Nephron progenitor cell (in vitro differentiated cells): Measurements from ENCODE around the gene CPT1B.

Source experiments
- DNase-seq: peaks from one replicate; pipeline ENCODE4 v3.0.0; 2021
- H3K27ac Mint-ChIP-seq: 2 replicates; pipeline ENCODE4 v1.8.0; 2021; ENCODE audit warnings: mild to moderate bottlenecking, moderate library complexity, mixed read lengths
- H3K27me3 Mint-ChIP-seq: 2 replicates; pipeline ENCODE4 v1.8.0; 2021; ENCODE audit warnings: mild to moderate bottlenecking, low read depth, mixed read lengths; ENCODE audit not compliant: poor library complexity
- H3K36me3 Mint-ChIP-seq: 2 replicates; pipeline ENCODE4 v1.8.0; 2021; ENCODE audit warnings: low read depth, mixed read lengths
- H3K4me1 Mint-ChIP-seq: 2 replicates; pipeline ENCODE4 v1.8.0; 2021; ENCODE audit warnings: mixed read lengths
- H3K4me3 Mint-ChIP-seq: 2 replicates; pipeline ENCODE4 v1.8.0; 2021; ENCODE audit warnings: mild to moderate bottlenecking, moderate library complexity, mixed read lengths
- H3K9me3 Mint-ChIP-seq: 2 replicates; pipeline ENCODE4 v1.8.0; 2021; ENCODE audit warnings: mild to moderate bottlenecking, moderate library complexity, mixed read lengths
- TF ChIP-seq, protein P1 (sequence below): fragments of 200-600 bp; sonication (generic); IDR thresholded peaks from 2 replicates; pipeline ENCODE4 v1.5.0; 2021; ENCODE audit warnings: antibody characterized with exemption

The CPT1B gene

DNA sequence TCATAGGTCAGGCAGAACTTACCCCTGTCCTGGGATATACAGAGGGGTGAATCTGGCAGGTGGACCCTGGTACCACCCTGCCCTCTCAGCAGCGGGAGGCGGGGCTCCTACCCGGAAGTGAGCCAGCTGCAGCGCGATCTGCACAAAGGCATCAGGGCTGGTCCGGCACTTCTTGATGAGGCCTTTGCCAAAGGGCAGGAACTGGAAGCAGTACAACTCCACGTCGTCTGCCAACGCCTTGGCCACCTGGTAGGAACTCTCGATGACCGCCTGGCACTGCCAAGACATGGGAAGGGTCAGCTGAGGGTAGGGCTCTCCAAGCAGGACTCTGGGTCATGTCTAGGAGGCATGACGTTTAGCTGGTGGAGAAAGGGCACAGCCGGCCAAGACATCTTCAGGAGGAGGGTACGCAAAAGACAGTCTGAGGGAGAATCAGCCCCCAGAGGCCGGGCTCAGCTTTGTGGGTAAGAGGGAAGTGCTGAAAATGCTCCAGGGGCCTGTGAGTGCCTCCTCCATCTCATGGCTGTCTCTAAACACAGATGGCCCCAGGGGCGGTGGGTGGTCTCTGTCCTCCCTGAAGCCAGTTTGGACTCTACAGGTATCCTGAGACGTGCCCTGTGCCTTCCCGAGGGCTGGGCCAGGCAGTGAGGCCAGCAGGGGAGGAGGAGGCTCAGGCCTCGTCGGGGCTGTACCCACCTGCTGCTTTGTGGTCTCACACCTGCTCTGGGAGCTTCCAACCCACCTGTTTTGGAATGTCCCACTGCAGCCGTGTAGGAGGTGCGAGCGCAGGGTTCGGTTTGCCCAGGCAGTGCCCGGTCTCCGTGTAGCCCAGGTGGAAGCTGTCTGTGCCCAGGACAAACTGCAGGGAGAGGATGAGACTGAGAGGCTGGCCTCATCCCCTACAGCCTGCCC lies 6.7 kb downstream of the CPT1B start:
- Mint-ChIP-seq H3K27me3 (peaks cover 7% of the 10 kb centered on the region), H3K4me1 (no peaks in the 10 kb centered on the region), H3K36me3 (peaks cover 35% of the 10 kb centered on the region), H3K4me3 (no peak overlapping the region), H3K27ac (peak overlapping the region; percentile 64), H3K9me3 (no peaks in the 10 kb centered on the region)
- DNase-seq: no peak
- TF ChIP-seq, protein P1, sequence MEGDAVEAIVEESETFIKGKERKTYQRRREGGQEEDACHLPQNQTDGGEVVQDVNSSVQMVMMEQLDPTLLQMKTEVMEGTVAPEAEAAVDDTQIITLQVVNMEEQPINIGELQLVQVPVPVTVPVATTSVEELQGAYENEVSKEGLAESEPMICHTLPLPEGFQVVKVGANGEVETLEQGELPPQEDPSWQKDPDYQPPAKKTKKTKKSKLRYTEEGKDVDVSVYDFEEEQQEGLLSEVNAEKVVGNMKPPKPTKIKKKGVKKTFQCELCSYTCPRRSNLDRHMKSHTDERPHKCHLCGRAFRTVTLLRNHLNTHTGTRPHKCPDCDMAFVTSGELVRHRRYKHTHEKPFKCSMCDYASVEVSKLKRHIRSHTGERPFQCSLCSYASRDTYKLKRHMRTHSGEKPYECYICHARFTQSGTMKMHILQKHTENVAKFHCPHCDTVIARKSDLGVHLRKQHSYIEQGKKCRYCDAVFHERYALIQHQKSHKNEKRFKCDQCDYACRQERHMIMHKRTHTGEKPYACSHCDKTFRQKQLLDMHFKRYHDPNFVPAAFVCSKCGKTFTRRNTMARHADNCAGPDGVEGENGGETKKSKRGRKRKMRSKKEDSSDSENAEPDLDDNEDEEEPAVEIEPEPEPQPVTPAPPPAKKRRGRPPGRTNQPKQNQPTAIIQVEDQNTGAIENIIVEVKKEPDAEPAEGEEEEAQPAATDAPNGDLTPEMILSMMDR: no peak

DNA sequence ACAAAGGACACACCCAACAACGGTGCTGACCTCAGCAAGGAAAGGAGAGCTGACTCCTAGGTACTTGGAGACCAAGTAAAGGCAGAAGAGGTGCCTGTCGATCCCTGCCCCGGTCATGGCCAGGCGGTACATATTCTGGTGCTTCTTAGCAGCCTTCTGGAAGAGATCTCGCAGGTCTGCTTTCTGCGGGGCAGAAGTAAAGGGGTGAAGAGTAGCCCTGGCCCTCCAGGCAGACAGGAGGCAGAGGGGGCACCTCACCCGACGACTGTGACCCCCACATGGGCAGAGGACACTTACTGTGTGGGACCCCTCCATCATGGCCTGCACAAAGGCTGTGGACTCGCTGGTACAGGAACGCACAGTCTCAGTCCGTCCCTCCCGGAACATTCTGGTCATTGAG lies 7.4 kb downstream of the CPT1B start:
- H3K36me3 Mint-ChIP-seq: peaks cover 35% of the 10 kb centered on the region

DNA sequence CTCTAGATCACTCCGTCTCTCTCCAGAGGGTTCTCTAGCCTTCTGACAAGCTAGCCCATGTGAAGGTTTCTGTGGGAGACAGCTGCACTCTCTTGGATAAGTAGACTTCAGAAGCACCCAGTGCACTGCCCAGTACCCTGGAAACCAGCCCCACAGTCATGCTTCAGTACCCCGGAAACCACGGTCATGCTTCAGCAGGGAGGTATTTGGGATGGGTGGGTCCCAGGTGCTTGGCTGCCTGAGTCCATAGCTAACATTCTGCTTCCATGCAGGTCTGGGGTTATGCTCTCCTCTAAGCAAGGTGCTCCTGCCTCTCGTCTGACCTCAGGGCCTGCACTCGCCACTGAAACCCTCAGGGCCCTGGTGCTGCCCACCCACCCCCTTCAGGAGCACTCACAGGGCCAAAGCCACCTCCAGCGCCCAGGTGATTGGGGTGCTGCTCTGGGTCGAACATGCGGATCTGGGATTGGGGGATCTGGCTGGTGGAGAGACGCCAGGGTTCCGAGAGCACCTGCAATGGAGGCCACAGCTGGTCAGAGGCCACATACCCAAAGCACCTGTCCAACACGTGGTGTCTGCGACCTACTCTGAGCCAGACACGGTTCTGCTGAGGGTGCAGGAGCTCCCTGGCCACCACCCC lies 8.2 kb downstream of the CPT1B start:
- Mint-ChIP-seq H3K4me1 (no peaks in the 10 kb centered on the region), H3K27me3 (peaks cover 17% of the 10 kb centered on the region), H3K36me3 (peaks cover 35% of the 10 kb centered on the region), H3K4me3 (no peak overlapping the region), H3K27ac (no peak overlapping the region), H3K9me3 (no peaks in the 10 kb centered on the region)
- TF ChIP-seq, protein P1: no peak
- DNase-seq: no peak

More for the DNA sequence above, 7.4 kb downstream of the CPT1B start:
- Mint-ChIP-seq H3K4me3 (no peak overlapping the region), H3K27me3 (peaks cover 9% of the 10 kb centered on the region), H3K9me3 (no peaks in the 10 kb centered on the region), H3K4me1 (no peaks in the 10 kb centered on the region), H3K27ac (no peak overlapping the region)
- DNase-seq: no peak
- TF ChIP-seq, protein P1: no peak

DNA sequence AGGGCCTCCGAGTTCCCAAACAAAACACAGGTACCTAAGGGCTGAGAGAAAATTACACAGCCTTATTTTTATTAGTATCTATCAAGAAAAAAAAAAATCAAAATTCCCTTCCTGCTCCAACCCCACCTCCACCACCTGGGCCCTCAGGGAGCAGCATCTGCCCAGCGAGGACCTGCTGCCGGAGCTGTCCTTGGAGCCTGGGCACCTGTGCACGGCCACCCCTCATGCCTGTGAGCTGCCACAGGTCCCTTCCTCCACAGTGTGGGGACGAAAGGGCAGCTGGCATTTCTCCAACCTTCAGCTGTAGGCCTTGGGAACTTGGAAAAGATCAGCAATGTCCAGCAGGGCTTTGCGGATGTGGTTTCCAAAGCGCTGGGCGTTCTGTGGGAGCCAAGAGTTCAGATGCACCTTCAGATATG lies 9.2 kb downstream of the CPT1B start:
- no peaks in the 10 kb centered on the region for H3K4me1 Mint-ChIP-seq
- H3K4me3 Mint-ChIP-seq: no peak overlapping the region
- TF ChIP-seq, protein P1: no peak
- H3K27ac Mint-ChIP-seq: no peak overlapping the region
- H3K9me3 Mint-ChIP-seq: no peaks in the 10 kb centered on the region
- DNase-seq: no peak
- H3K27me3 Mint-ChIP-seq: peaks cover 27% of the 10 kb centered on the region
- peaks cover 35% of the 10 kb centered on the region for H3K36me3 Mint-ChIP-seq

DNA sequence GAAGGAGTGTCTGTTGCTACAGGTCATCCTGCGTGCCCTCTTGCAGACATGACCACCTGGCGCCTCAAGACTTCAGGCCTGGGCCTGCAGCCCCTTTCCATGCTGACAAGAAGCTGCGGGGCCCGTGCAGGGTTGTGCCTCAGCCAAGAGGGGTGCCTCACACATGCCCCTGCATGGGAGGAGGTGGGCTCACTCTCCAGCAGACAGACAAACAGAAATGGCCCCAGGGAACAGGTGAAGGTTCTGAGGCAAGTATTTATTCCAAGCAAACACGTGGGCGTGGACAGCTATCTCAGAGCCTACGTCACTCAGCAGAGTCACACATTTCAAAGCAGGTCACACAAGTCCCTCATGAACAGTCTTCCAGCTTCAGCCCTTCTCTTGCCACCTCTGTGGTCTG lies 9.6 kb downstream of the CPT1B start:
- H3K36me3 Mint-ChIP-seq: peaks cover 35% of the 10 kb centered on the region
- no peak for DNase-seq
- no peak overlapping the region for H3K4me3 Mint-ChIP-seq
- TF ChIP-seq, protein P1: no peak
- peaks cover 31% of the 10 kb centered on the region for H3K27me3 Mint-ChIP-seq
- H3K9me3 Mint-ChIP-seq: no peaks in the 10 kb centered on the region
- H3K27ac Mint-ChIP-seq: no peak overlapping the region
- H3K4me1 Mint-ChIP-seq: peaks cover 3% of the 10 kb centered on the region
